GM18507 (cell line): ENCODE data around the gene CORO6.
"Not testable (repeated sequence)": the region's sequence is repeated elsewhere in the genome, so short reads cannot be mapped to it uniquely, and the experiment has no call there.

Experiments used
- DNase-seq: peaks from one replicate; pipeline ENCODE4 v3.0.0; 2011; ENCODE audit warnings: low read depth; ENCODE audit not compliant: insufficient read length; ENCODE audit errors: extremely low spot score
- FAIRE-seq: peaks from 2 replicates; lab custom pipeline; 2011; peaks lifted over from hg19 to GRCh38; lab: Jason Lieb, UNC

Gene CORO6

DNA sequence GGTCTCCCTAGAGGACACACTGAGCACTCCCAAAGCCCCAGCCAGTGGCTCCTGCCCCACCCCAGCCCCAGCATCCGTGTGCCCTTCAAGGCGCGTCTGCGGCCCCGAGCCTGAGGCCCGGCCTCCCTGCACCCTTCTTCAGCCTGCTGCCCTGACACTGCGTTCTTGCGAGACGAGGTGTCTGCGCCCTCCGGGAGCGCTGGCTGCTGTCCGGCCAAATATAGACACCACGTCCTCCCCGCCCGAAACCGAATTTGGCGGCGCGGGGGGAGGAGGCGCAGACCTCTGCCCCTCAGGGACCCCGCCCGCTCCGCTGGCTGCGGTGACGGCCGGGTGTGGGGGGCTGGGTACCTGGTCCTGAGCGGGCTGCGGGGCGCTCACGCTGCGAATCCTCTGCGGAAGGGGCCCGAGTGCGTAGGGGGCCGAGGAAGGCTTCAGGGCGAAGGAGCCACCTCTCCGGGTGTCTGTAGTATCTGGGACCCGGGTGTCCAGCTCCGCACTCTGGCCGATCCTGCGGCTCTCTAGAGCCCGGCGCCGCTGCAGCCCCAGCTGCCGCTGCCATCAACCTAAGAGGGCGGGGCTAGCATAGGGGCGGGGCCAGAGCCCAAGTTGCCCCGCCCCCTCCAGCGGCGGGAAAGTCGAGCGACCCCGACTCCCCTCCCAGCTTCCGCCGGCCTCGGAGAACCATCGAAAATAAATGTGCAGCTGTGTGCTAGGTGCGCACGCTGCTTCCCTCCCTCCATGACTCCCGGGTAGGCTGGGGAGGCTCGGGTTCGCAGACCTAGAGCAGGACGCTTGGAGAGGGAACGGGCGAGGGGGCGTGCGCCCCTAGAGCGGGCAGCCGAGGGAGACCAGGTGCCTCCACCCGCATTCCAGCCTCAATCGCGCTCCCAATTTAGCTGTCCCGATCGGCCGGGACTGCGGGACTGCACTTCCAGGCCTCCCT, at the start of gene CORO6:
Gene CORO6 (minus strand): TSS at position 576 of the 946 bp plus-strand sequence. CDS start 1,491 bp downstream, outside the sequence.
- DNase-seq: no peak
- FAIRE-seq: peak; percentile 49

DNA sequence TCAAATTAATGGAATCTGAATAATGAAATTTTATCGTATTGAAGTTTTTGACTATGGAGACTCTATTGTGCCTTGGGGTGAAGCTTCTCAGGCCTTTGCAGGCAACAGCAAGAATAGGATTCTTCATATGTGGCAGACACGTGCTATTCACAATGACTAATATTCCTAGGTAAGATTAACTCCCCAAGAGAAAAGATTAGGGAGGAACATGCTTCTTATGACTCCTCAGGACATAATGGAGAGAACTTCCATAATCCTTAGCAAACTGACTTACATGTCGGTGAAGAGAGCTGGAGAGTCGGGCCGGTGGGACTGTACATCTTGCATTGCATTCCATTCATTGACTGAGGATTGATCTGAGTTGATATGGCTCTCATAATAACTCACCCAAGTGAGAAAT, 48.9 kb upstream of the CORO6 start:
- FAIRE-seq: no peak

DNA sequence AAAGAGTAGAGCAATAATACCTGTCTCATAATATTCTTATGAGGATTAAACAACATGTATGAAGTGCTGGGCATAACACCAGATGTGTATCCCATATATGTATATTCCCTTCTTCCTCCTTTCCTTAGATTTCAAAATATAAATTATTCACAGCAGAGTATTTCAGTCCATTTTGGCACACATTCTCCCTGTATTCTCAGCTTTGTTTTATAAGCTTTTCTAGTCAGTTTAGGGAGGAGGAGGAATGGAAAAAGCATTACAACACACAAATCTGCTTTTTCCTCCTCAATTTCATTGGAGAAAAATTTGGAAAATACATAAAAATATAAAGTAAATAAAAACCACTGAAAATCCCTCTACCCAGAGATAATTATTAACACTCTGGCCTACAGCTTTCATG, 46.6 kb upstream of the CORO6 start:
- FAIRE-seq (no peak), DNase-seq (no peak)

More for the DNA sequence above, 48.9 kb upstream of the CORO6 start:
- no peak for DNase-seq

DNA sequence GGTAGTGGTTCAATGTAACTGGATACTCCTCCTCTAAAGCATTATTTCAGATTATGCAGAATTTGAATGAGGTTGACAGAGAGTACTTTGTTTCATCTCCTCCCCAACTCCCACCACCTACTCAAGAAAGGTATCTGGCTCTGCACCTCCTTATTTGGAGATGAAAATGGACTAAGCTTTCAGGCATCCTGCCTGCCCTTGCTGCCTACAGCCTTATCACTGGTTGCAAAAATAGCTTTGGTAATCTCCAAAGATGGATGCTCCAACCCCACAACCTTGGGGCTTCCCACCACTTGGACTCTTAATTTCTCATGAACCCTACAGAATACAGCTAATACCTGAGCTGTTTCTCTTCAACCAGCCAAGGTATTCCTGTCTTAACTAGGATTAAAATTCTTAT, 45.3 kb upstream of the CORO6 start:
- FAIRE-seq (no peak), DNase-seq (no peak)

DNA sequence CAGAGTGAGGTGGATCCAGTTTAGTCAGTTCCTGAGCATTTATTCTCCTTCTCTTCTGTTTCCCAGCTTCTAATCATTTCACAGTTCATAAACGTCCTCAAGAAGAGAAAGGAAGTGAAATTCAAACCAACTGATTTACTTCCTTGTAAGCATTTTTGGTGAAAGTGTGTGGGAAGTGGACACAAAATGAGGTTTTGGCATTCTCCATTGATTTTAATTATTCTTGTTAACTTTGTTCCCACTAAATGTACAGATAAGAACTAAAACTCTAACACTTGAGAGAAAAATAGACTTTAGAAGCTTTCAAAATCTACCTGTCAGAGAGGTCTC, 42.7 kb upstream of the CORO6 start:
- DNase-seq: no peak
- FAIRE-seq: peak; percentile 60

DNA sequence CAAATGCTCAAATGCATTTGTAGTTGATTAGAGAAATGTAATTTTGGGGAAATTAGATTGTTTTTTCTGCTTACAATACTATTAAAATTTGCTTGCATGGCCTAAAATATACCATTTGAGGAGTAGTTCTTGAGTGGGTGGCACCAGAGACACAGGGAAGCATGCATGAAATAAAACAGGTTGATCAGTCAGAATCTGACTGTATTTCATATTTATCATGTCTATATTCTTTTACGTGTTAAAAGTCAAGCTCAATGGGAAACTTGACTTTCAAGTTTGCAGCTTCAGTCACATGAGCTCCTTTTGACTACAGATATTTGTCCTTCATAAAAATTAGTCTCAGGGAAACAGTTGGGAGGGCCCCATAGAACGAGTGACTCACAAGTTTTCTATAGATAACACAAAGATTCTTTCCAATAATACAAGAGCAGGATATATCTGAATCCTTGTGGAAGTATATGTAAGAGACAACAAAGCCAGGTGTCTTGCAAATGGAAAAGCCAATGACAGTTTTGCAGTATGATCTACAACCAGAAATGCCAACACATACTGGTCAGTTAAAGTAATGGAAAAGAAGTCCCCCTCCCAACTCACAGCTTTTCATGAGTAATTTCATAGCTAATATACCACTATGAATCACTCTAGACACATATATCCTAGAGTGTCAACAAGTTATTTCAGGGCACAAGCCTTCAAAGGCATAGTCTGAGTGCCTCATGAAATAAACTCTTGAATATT, 42.2 kb upstream of the CORO6 start:
- DNase-seq: no peak

DNA sequence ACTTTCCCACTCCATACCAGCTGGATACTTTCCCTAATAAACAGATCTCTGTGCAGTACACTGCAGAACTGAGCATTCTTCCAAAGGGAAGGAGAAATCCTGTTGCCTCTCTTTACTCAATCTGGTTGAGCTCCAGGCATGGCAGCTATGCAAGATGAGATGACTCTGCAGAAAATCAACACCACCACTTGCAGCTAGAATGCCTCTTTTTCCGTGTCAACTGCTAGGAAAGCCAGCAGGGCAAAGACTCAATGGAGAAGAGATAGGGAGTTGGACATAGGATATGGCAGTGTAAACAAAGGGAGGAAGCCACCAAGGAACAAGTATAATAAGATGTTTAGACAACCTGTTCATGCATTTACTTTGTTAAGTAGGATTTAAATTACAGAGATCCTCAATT, 40.4 kb upstream of the CORO6 start:
- DNase-seq: no peak
- FAIRE-seq: no peak

More for the DNA sequence above, 42.2 kb upstream of the CORO6 start:
- peak; percentile 5 for FAIRE-seq

DNA sequence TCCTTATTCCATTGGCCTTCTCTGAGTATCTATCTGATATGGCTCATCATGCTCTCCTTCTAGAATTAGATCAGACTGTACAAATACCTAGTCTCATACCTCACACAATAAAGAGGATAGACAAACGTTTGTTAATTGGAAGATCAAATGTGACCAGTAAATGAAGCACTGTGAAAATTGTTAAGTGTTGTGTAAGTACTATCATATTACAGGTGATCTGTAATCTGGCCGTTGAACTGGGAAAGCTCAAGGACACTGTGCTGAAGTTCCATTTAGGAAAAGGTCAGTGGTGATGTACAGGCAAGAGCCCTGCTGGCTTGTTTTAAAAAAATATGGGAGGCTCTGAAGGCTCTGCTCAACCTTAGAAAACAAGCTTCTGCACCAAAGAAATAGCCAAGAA, 38.5 kb upstream of the CORO6 start:
- DNase-seq: no peak
- no peak for FAIRE-seq

DNA sequence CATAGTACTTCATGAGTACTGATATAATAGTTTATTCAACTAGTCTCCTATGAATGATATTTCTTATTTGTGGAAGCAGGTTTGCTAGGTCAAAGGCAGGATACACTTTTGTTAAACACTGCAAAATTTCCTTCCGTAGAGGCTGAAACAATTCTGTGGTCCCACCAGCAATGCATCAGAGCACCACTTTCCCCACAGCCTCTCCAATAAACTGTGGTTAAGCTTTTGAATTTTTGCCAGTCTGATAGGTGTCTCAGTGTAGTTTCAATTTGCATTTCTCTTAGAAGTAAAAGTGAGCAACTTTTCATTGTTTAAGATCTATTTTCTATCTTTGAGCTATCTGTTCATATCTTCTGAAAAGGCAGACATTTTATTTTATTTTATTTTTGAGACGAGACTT, 36.4 kb upstream of the CORO6 start:
- FAIRE-seq: no peak
- no peak for DNase-seq

DNA sequence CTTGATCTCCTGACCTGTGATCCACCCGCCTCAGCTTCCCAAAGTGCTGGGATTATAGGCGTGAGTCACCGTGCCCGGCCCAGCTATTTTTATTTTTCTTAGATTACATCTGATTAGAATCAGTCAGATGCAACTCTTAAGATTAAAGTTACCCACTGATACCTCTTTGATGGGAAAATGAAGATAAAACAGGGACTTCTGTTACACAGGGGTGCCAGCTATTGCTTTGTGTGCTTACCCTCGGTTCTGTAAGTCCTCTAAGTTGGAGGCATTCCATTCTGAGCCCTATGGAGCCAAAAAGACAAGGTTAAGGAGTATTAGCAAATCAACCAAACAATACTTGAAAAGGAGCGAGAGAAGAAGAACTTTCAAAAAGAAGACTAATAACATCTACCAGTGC, 32.6 kb upstream of the CORO6 start:
- FAIRE-seq: no peak

DNA sequence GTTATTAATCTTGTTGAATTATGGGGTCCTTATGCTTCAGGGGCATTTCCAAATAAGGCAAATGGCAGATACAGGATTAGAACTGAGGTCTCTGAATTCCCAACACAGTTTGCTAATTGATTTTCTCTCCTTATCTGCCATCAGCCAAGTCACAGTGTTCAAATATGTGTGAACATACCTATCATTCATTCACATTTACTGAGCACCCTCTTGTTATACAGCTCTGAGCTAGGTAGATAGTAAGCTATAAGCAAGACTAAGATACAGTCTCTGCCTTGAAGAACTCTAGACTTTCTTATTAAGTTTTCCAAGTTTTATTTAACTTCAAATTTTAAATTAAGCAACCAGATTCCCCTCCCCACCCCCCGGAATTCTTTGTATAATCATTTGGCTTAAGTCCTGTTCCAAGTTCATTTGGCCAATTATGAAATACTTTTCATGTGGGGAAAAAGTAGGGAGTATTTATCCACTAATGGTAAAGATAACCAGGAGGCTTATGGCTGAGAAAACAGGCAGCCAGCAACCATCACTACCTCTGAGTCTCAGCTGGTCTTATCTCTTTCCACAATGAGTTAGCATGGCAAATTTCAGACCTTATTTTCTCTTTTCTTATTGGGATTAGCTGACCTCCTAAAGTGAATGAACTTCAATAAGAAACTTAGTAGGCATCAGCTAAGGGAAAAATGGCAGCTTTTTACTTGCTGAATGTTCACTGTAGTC, 31.4 kb upstream of the CORO6 start:
- FAIRE-seq: no peak

More for the DNA sequence above, 32.6 kb upstream of the CORO6 start:
- DNase-seq: no peak

DNA sequence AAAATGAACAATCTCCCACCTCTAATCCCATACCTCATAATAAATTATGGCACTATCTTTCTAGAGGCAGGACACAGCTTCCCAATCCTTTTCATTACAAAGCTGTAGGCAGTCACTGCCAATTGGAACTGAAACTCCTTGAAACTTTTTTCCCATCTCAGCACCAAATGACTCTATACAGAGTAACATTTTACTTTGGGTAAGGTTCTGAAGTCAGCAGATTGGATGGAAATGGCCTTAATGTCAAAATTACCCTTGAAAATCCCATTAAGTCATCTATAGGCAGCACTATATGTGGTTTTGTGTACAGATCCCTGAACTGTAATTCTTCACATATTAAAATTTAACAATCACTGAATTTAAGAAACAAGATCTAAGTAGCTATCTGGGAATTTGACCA, 30.3 kb upstream of the CORO6 start:
- no peak for FAIRE-seq

More for the DNA sequence above, 31.4 kb upstream of the CORO6 start:
- no peak for DNase-seq

DNA sequence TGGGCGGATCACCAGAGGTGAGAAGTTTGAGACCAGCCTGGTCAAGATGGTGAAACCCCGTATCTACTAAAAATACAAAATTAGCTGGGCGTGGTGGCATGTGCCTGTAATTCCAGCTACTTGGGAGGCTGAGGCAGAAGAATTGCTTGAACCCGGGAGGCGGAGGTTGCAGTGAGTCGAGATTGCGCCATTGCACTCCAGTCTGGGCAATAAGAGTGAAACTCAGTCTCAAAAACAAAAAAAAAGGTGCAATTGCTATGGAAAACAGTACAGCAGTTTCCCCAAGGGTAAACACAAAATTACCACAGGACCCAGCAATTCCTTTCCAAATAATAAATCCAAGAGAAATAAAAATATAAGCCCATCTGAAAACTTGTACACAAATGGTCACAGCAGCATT, 29.2 kb upstream of the CORO6 start:
- DNase-seq: not testable (repeated sequence)

More for the DNA sequence above, 30.3 kb upstream of the CORO6 start:
- DNase-seq: no peak

DNA sequence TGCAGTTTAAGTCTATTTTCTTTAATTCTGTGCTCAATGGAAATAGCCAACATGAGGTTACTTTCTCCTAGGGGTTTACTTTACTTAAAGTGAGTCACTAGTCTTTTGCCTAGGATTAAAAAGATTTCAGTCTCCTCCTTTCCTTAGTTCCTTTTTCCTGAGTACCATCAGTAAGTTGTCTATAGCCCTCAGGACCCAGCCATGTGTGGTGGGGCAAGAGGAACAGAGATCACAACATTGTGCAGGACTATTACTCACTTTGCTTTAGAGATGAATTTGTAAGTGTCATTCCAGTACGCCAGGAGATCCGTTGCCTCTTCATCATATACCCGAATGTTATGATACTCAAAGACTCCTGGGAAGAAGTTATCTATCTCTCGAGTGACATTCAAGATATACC, 27.7 kb upstream of the CORO6 start:
- DNase-seq (no peak), FAIRE-seq (no peak)

More for the DNA sequence above, 29.2 kb upstream of the CORO6 start:
- not testable (repeated sequence) for FAIRE-seq

DNA sequence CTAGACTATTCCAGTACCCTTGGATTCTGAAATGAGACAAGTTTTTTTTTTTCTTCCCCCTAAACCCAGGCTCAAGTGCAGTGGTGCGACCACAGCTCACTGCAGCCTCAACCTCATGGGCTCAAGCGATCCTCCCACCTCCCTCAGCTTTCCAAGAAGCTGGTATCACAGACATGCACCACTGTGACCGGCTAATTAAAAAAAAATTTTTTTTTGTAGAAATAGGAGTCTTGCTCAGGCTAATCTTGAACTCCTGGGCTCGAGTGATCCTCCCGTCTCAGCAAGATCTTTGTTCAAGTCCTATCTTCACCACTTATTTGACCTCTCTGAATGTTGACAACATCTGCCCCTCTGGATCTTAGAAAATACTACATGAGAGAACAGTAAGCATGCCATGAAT, 26.6 kb upstream of the CORO6 start:
- DNase-seq (no peak), FAIRE-seq (no peak)

DNA sequence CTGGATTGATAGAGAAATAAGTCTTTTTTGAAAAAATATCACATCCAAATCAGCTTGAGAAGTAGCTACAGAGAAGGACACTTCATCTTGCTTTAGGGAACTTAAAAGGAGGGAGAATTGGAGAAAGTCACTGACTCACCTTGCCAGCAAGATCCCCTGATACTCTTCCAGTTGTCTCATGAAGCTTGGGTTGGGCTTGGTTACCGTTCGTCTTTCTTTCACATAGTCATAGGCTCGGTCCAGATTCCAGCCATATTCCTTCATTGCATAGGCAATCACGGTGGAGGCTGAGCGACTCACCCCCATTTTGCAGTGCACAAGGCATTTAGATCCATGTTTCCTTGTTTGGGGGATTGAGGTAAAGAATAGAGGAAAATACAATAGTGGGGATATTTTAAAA, 25.3 kb upstream of the CORO6 start:
- DNase-seq (no peak), FAIRE-seq (no peak)

DNA sequence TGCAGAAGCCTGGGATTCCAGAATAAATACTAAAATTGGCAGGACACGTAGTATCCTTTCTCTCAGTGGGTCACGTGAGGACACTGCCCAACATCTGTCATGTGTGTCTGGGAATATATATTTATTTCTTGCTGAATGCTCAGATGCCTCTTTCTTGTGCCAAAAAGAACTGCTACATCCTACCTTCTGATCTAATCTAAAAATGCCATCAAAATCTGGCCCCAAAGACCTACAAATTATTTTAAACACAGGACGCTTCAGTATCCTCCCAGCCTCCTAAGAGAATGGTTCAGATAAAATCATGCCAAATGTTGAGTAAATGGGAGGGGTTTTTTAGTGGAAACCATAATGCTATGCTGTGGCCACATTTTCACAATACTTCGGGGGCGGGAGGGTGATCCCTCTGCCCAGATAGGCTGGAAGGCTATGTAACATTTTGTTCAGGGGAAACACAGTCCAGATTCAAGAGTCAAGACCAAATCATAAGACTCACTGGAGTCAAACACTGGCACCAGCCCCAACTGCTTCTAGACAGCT, 22.9 kb upstream of the CORO6 start:
- DNase-seq (no peak), FAIRE-seq (no peak)

DNA sequence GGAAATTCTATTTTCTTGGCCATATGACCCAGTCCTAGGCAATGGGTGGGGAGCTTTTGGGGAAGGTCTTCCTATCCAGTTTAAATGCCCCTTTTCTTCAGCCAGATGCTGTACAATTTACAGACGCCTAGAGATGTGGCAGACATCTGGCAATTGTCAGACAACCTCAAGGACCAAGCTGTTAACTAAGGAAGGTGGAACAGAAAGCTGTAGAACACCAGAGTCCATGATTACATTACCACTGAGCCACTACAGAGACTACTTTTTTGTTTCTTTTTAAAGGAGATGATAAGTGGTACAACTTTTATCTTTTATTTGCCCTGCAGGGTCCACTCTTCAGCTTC, 21.1 kb upstream of the CORO6 start:
- no peak for DNase-seq
- no peak for FAIRE-seq

DNA sequence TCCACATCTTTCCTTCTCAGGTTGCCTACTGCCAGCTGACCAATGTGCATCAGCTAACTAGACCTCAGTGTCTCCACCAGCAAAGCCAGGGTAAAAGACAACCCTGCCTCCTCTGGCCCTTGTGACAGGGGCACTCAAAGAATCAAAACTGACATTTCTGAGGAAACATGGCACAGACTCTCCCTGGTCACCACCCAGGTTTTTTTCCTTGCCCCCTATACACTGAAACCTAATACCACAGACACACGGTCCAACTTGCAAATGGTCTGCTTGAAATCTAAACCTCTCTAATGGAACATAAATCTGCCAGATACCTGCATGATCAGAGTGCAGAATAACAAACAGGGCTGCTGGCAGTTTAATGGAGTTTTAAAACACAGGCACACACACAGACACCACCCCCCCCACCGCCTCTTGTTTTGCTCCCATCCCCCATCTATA, 19.5 kb upstream of the CORO6 start:
- no peak for DNase-seq
- no peak for FAIRE-seq
